ENCODE data around the gene DNAH10. TPM values are rescaled to one million over a fixed set of nuclear protein-coding genes. Genes with fewer than 3 reads are reported as not detected.

DNAH10 gene
- total and polyA plus RNA-seq, 2 experiments from 2014 or later = 0.11 to 0.44 TPM

- 98% methylated on average over 11 of the region's 11 CpGs for WGBS, 2 experiments (ENCODE audit: low coverage in 1 of 2, low lambda C conversion rate in 2 of 2, missing lambda C conversion rate in 2 of 2)
- Histone ChIP-seq H3K27ac (no peak overlapping the region), H3K4me2 (ENCODE audit: unreplicated experiment) (no peak overlapping the region), H3K9ac (no peak overlapping the region), H2AFZ (no peak overlapping the region), H3K4me3 (no peak overlapping the region), H3K36me3 (ENCODE audit: low read depth) (no peaks in the 10 kb centered on the region), H3K9me2 (ENCODE audit: insufficient read depth) (no peaks in the 10 kb centered on the region), H3K9me3 (ENCODE audit: low read depth) (no peaks in the 10 kb centered on the region), H3F3A (ENCODE audit: insufficient read depth) (no peaks in the 10 kb centered on the region), H3K27me3 (replicated peaks; ENCODE audit: insufficient read depth) (no peaks in the 10 kb centered on the region), H4K20me1 (ENCODE audit: insufficient read depth) (no peaks in the 10 kb centered on the region), H3K79me2 (ENCODE audit: insufficient read depth) (peaks cover 22% of the 10 kb centered on the region; the same call in 1 of the 2 replicates), H3K4me1 (ENCODE audit: insufficient read depth) (no peaks in the 10 kb centered on the region)
- no peak for DNase-seq
- TF ChIP-seq EZH2 (IDR thresholded peaks at IDR 0.05; ENCODE audit: insufficient read depth, poor library complexity, severe bottlenecking) (no peak), EZH2phosphoT487 (IDR thresholded peaks at IDR 0.05; ENCODE audit: insufficient read depth, low read depth) (no peak)
- in situ Hi-C loops (cut with MboI) = no loop called here
Measured at GRCh38 chr12:123948401-123948795, 186.3 kb downstream of the DNAH10 start.

- Histone ChIP-seq H3K9ac (no peak overlapping the region), H3K9me3 (ENCODE audit: low read depth) (no peaks in the 10 kb centered on the region), H3K36me3 (ENCODE audit: low read depth) (no peaks in the 10 kb centered on the region), H3K27ac (no peak overlapping the region), H2AFZ (no peak overlapping the region), H3K9me2 (ENCODE audit: insufficient read depth) (no peaks in the 10 kb centered on the region), H4K20me1 (ENCODE audit: insufficient read depth) (no peaks in the 10 kb centered on the region), H3F3A (ENCODE audit: insufficient read depth) (no peaks in the 10 kb centered on the region), H3K4me1 (ENCODE audit: insufficient read depth) (no peaks in the 10 kb centered on the region), H3K4me2 (ENCODE audit: unreplicated experiment) (no peak overlapping the region), H3K4me3 (no peak overlapping the region), H3K27me3 (replicated peaks; ENCODE audit: insufficient read depth) (no peaks in the 10 kb centered on the region), H3K79me2 (ENCODE audit: insufficient read depth) (peaks cover 22% of the 10 kb centered on the region; the same call in 1 of the 2 replicates)
- TF ChIP-seq EZH2phosphoT487 (IDR thresholded peaks at IDR 0.05; ENCODE audit: insufficient read depth, low read depth) (no peak), EZH2 (IDR thresholded peaks at IDR 0.05; ENCODE audit: insufficient read depth, poor library complexity, severe bottlenecking) (no peak)
- DNase-seq = no peak
- 80 to 82% methylated on average over 19 of the region's 19 CpGs for WGBS, 2 experiments (ENCODE audit: low coverage in 1 of 2, low lambda C conversion rate in 2 of 2, missing lambda C conversion rate in 2 of 2)
- in situ Hi-C loops (cut with MboI) = no loop called here
Measured at GRCh38 chr12:123948796-123949769, 187.0 kb downstream of the DNAH10 start.

- in situ Hi-C loops (cut with MboI) = no loop called here
- DNase-seq = no peak
- Histone ChIP-seq H3K9me2 (ENCODE audit: insufficient read depth) (no peaks in the 10 kb centered on the region), H3F3A (ENCODE audit: insufficient read depth) (no peaks in the 10 kb centered on the region), H3K4me2 (ENCODE audit: unreplicated experiment) (no peak overlapping the region), H2AFZ (no peak overlapping the region), H3K79me2 (ENCODE audit: insufficient read depth) (peaks cover 24% of the 10 kb centered on the region; the same call in 1 of the 2 replicates), H3K4me3 (no peak overlapping the region), H3K27me3 (replicated peaks; ENCODE audit: insufficient read depth) (no peaks in the 10 kb centered on the region), H3K36me3 (ENCODE audit: low read depth) (no peaks in the 10 kb centered on the region), H3K27ac (no peak overlapping the region), H3K4me1 (ENCODE audit: insufficient read depth) (no peaks in the 10 kb centered on the region), H4K20me1 (ENCODE audit: insufficient read depth) (no peaks in the 10 kb centered on the region), H3K9ac (no peak overlapping the region), H3K9me3 (ENCODE audit: low read depth) (no peaks in the 10 kb centered on the region)
- 91 to 94% methylated on average over 15 of the region's 15 CpGs for WGBS, 2 experiments (ENCODE audit: low coverage in 1 of 2, low lambda C conversion rate in 2 of 2, missing lambda C conversion rate in 2 of 2)
- no peak for TF ChIP-seq EZH2phosphoT487 (IDR thresholded peaks at IDR 0.05; ENCODE audit: insufficient read depth, low read depth)
Measured at GRCh38 chr12:123949770-123950165, 187.7 kb downstream of the DNAH10 start.

GRCh38 chr12:123950476-123951349 lies 188.6 kb downstream of the DNAH10 start:
- Histone ChIP-seq H3K9me2 (ENCODE audit: insufficient read depth) (no peaks in the 10 kb centered on the region), H3F3A (ENCODE audit: insufficient read depth) (no peaks in the 10 kb centered on the region), H2AFZ (no peak overlapping the region), H3K79me2 (ENCODE audit: insufficient read depth) (peaks cover 32% of the 10 kb centered on the region; the same call in 1 of the 2 replicates), H3K9me3 (ENCODE audit: low read depth) (no peaks in the 10 kb centered on the region), H3K4me2 (ENCODE audit: unreplicated experiment) (no peak overlapping the region), H3K27me3 (replicated peaks; ENCODE audit: insufficient read depth) (no peaks in the 10 kb centered on the region), H3K27ac (no peak overlapping the region), H3K36me3 (ENCODE audit: low read depth) (no peaks in the 10 kb centered on the region), H3K4me3 (no peak overlapping the region), H3K9ac (no peak overlapping the region), H3K4me1 (ENCODE audit: insufficient read depth) (no peaks in the 10 kb centered on the region), H4K20me1 (ENCODE audit: insufficient read depth) (no peaks in the 10 kb centered on the region)
- in situ Hi-C loops (cut with MboI) = no loop called here
- whole genome bisulfite sequencing, 2 experiments (ENCODE audit: low coverage in 1 of 2, low lambda C conversion rate in 2 of 2, missing lambda C conversion rate in 2 of 2) = 88 to 89% methylated on average over 15 of the region's 15 CpGs
- TF ChIP-seq EZH2phosphoT487 (IDR thresholded peaks at IDR 0.05; ENCODE audit: insufficient read depth, low read depth) = no peak
- TF ChIP-seq EZH2 (IDR thresholded peaks at IDR 0.05; ENCODE audit: insufficient read depth, poor library complexity, severe bottlenecking) = no peak
- DNase-seq = no peak
